HEK293T (cell line): Measurements from ENCODE around the gene ARHGEF10L.
A peak's percentile ranks its signal among the peaks of the same experiment; 100 is the strongest.

Source experiments
- CTCF ChIA-PET: fragments of 350-600 bp; formaldehyde crosslinking; extraction: SDS; loops from one replicate; lab custom pipeline; 2021; ENCODE audit warnings: antibody characterized with exemption, inconsistent platforms; lab: Yijun Ruan, JAX
- POLR2A ChIA-PET: fragments of 350-600 bp; formaldehyde crosslinking; extraction: SDS; loops from one replicate; lab custom pipeline; 2020; ENCODE audit warnings: antibody characterized with exemption, inconsistent platforms; lab: Yijun Ruan, JAX
- DNase-seq: peaks from one replicate; pipeline ENCODE4 v3.0.0; 2012; ENCODE audit warnings: mixed read lengths; ENCODE audit errors: extremely low spot score
- ARNT ChIP-seq: fragments of 450-650 bp; IDR thresholded peaks from 2 replicates; pipeline ENCODE4 v1.6.1; 2017; ENCODE audit warnings: mild to moderate bottlenecking
- BHLHE40 ChIP-seq: fragments of 450-650 bp; IDR thresholded peaks from 2 replicates; pipeline ENCODE4 v1.6.1; 2016; ENCODE audit warnings: mild to moderate bottlenecking, moderate library complexity, borderline replicate concordance
- CTBP1 ChIP-seq: fragments of 450-650 bp; IDR thresholded peaks from 2 replicates; pipeline ENCODE4 v1.6.1; 2016; ENCODE audit warnings: borderline replicate concordance
- ELF4 ChIP-seq: fragments of 450-650 bp; IDR thresholded peaks from 2 replicates; pipeline ENCODE4 v1.6.1; 2017; ENCODE audit warnings: antibody characterized with exemption
- FOXA1 ChIP-seq: fragments of 450-650 bp; IDR thresholded peaks from 2 replicates; pipeline ENCODE4 v1.6.1; 2016; ENCODE audit warnings: mild to moderate bottlenecking
- FOXK2 ChIP-seq: fragments of 450-650 bp; IDR thresholded peaks from 2 replicates; pipeline ENCODE4 v1.6.1; 2016; ENCODE audit warnings: mild to moderate bottlenecking
- FOXM1 ChIP-seq: fragments of 450-650 bp; IDR thresholded peaks from 2 replicates; pipeline ENCODE4 v1.6.1; 2017; ENCODE audit warnings: mild to moderate bottlenecking, borderline replicate concordance
- HDGF ChIP-seq: fragments of 450-650 bp; IDR thresholded peaks from 2 replicates; pipeline ENCODE4 v1.6.1; 2017; ENCODE audit warnings: antibody characterized with exemption, borderline replicate concordance
- L3MBTL2 ChIP-seq: fragments of 450-650 bp; conservative IDR thresholded peaks from 2 replicates; pipeline ENCODE4 v1.6.1; 2016; ENCODE audit warnings: mild to moderate bottlenecking
- LEF1 ChIP-seq: fragments of 450-650 bp; IDR thresholded peaks from 2 replicates; pipeline ENCODE4 v1.6.1; 2017; ENCODE audit warnings: mild to moderate bottlenecking, borderline replicate concordance
- NFRKB ChIP-seq: fragments of 450-650 bp; IDR thresholded peaks from 2 replicates; pipeline ENCODE4 v1.6.1; 2016; ENCODE audit warnings: mild to moderate bottlenecking, moderate library complexity
- SP1 ChIP-seq: fragments of 450-650 bp; IDR thresholded peaks from 2 replicates; pipeline ENCODE4 v1.6.1; 2017
- SUZ12 ChIP-seq: fragments of 450-650 bp; IDR thresholded peaks from 2 replicates; pipeline ENCODE4 v1.6.1; 2016; ENCODE audit warnings: mild to moderate bottlenecking
- TARDBP ChIP-seq: fragments of 450-650 bp; IDR thresholded peaks from 2 replicates; pipeline ENCODE4 v1.6.1; 2016
- ZNF384 ChIP-seq: fragments of 450-650 bp; IDR thresholded peaks from 2 replicates; pipeline ENCODE4 v1.6.1; 2016
- TF ChIP-seq, protein P1 (sequence below): fragments of 450-650 bp; IDR thresholded peaks from 2 replicates; pipeline ENCODE4 v1.6.1; 2016

ARHGEF10L gene

DNA sequence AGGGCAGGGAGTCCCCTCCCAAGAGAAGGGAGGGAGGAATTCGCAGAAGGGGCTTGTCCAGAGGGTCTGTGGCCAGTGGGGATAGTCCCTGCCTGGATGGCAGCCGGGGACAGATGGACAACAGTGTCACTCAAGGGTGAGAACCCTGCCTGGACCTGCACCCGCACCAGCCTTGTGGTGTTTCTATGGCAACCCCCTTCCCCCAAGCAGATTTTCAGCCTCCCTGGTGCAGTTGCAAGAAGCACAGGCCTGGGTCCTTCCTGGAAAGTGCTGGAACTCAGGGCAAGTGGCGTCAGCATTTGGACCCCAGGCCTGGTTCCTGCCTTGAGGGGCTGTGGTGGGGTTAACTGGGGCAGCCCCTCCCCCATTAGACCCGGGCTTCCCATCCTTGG lies 131.8 kb downstream of the ARHGEF10L start:
- ChIA-PET CTCF (interaction anchor here (1.4 kb wide), 1 partner anchor 10 kb away, joined by 5 read pairs; no protein-coding TSS in a partner anchor), POLR2A (no interaction called here)
- TF ChIP-seq ZNF384 (no peak), HDGF (no peak), CTBP1 (no peak)
- no peak for DNase-seq

DNA sequence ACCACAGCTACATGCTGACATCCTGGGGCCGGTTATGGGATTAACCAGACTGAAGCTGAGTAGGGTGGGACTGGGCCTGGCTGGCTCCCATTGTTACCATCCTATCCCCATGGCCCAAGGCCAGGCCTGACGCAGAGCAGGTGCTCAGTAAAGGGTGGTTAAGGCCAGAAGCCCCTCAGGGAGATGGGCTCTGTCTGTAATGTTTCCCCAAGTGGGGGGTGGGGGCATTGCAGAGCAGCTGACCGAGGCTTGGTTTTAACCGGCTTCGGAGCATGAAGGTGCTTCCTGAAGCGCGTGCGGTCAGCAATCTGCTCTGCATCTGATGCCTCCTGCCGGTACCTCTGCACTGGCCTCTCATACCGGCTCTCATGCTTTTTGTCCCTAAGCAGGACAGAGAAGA lies 132.2 kb downstream of the ARHGEF10L start:
- DNase-seq, result no peak
- no peak for TF ChIP-seq L3MBTL2
- TF ChIP-seq SP1, result no peak
- no peak for TF ChIP-seq HDGF
- no peak for TF ChIP-seq CTBP1
- ChIA-PET CTCF (no interaction called here), POLR2A (no interaction called here)

DNA sequence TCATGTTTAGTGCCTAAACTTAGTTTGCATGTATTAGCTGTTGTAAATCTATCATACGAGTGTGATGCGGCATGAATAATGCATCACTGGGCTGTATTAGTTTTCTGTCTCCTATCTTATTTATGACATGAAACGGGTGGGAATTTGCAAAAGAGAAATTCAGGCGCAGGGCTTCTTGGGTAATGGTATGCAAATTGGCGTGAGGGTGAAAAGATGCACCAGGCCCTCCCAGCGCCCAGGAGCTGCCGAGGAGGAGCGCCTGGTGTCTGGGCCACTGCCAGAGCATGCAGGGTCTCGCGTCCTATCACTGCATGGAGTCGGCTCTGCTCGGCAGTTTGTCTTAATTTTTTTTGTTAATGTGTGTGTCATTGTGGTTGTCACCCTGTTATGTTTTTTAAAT lies 132.7 kb downstream of the ARHGEF10L start:
- ChIA-PET POLR2A (no interaction called here), CTCF (no interaction called here)
- TF ChIP-seq CTBP1 (no peak), NFRKB (no peak), FOXK2 (no peak), ARNT (no peak), FOXM1 (no peak), LEF1 (no peak)
- TF ChIP-seq, protein P1, sequence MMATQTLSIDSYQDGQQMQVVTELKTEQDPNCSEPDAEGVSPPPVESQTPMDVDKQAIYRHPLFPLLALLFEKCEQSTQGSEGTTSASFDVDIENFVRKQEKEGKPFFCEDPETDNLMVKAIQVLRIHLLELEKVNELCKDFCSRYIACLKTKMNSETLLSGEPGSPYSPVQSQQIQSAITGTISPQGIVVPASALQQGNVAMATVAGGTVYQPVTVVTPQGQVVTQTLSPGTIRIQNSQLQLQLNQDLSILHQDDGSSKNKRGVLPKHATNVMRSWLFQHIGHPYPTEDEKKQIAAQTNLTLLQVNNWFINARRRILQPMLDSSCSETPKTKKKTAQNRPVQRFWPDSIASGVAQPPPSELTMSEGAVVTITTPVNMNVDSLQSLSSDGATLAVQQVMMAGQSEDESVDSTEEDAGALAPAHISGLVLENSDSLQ, result no peak
- DNase-seq, result no peak

DNA sequence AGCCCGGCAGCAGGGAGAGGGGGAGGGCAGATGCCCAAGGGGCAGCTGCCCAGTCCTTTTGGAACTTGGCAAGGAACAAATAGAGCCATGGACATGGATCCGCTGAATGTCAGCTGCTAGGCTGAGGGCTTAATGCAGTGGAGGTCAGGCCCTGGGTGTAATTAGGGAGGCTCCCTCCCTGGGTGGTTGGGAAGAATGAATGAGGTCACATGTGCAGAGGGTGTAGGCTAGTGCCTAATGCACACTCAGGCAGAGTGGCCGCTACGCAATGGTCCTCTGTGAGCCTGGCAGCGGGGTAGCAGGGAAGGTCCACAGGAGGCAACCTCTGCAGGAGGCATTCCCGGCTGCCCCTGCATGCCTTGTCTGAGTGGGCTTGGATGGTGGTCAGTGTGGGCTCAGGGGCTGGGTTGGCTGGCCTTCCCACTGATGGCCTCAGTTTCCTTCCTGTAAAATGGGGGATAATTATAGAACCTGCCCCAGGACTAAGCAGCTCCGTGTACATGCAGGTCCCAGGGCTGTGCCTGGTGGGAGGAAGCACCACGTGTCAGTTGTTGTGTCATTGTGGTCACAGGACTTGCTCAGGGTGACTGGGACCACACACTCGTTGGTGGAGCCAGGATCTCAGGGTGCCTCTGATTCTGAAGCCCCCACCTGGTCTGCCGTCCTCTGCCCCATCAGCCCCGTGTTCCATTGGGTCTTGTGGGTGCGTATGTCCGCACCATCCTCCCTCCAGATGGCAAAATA lies 134.0 kb downstream of the ARHGEF10L start:
- ChIA-PET POLR2A (no interaction called here), CTCF (no interaction called here)
- no peak for DNase-seq
- TF ChIP-seq, protein P1, result no peak
- TF ChIP-seq ARNT, result no peak
- TF ChIP-seq SUZ12, result no peak
- no peak for TF ChIP-seq CTBP1
- TF ChIP-seq HDGF, result no peak
- TF ChIP-seq BHLHE40, result no peak
- TF ChIP-seq TARDBP, result no peak
- no peak for TF ChIP-seq NFRKB
- no peak for TF ChIP-seq LEF1
- TF ChIP-seq FOXK2, result no peak
- no peak for TF ChIP-seq FOXM1
- no peak for TF ChIP-seq SP1
- TF ChIP-seq ELF4, result no peak
- no peak for TF ChIP-seq L3MBTL2
- no peak for TF ChIP-seq ZNF384

DNA sequence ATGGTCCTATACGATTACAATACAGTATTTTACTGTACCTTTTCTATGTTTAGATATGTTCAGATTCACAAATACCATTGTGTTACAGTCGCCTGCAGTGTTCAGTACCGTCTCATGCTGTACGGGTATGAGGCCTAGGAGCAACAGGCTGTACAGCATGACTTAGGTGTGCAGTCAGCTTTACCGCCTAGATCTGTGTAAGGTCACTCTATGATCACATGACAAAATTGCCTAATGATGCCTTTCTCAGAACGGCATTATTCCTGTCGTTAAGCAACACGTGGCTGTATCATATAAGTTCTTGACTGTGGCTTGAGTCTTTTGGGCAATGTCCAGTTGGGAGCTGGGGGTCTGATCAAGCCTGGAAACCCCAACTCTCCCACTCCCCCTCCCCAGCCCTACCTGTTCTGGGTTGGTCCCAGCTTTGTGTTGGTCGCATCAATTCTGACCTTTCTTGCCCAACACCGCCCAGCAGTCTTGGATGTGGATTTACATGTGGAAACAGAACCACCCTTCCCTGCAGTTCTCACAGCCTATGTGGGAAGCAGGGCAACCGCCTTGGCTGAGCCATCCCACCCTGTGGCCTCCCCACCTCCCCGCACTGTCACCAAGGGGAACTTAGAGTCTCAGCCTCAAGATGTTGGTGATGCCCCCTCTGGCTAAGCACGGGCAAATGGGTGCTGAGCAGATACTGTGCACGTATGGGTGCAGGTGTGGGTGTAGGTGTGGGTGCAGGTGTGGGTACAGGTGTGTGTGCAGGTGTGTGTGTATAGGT lies 135.4 kb downstream of the ARHGEF10L start:
- ChIA-PET CTCF (interaction anchor here (0.9 kb wide), 1 partner anchor 14 kb away, joined by 3 read pairs; no protein-coding TSS in a partner anchor), POLR2A (no interaction called here)
- no peak for DNase-seq
- TF ChIP-seq SP1, result no peak
- TF ChIP-seq TARDBP, result no peak

DNA sequence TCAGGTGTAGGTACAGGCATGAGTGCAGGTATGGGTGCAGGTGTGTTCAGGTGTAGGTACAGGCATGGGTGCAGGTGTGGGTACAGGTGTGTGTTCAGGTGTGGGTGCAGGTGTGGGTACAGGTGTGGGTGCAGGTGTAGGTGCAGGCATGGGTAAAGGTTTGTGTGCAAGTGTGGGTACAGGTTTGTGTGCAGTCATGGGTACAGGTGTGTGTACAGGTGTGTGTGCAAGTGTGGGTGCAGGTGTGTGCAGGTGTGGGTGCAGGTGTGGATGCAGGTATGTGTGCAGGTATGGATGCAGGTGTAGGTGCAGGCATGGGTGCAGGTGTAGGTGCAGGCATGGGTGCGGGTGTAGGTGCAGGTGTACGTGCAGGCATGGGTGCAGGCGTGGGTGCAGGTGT lies 136.2 kb downstream of the ARHGEF10L start:
- CTCF ChIA-PET, result no interaction called here
- no peak for DNase-seq
- no peak for TF ChIP-seq FOXM1
- TF ChIP-seq CTBP1, result peak; percentile 86; the same call in 1 of the 2 replicates
- POLR2A ChIA-PET, result no interaction called here

DNA sequence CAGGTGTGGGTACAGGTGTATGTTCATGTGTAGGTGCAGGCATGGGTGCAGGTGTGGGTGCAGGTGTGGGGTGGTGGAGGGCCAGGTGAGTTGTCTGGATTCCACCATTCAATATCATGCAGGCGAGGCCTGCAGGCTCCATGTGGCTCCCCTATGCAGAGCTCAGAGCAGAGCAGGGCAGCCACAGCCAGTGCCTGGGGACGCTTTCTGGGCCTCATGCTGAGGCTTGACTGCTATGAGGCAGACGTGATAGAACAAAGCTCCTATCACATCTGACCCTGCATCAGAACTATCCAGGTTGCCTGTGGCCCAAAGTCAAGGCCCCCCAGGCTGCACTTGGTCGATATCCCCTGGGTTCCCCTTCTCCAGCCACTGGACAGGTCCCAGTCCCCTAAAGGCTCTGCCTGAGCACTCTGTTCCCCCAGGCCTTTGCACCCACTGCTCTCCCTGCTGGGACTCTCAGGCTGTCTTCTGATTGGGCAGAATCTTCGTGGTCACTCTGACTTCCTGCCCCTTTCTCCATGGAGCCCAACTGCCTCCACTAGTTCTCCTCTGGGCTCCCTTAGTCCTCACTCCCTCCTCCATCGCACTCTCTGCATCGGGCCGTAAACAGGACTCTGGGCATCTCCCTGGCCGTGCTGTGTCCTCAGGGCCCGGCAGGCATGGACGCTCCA lies 137.0 kb downstream of the ARHGEF10L start:
- ChIA-PET CTCF (no interaction called here), POLR2A (no interaction called here)
- no peak for TF ChIP-seq FOXA1
- no peak for TF ChIP-seq FOXK2
- no peak for TF ChIP-seq BHLHE40
- no peak for TF ChIP-seq L3MBTL2
- TF ChIP-seq SP1, result no peak
- TF ChIP-seq SUZ12, result no peak
- TF ChIP-seq, protein P1, result no peak
- TF ChIP-seq FOXM1, result no peak
- TF ChIP-seq NFRKB, result no peak
- DNase-seq, result no peak
